ENCODE data around the gene CCDC40.

DNA sequence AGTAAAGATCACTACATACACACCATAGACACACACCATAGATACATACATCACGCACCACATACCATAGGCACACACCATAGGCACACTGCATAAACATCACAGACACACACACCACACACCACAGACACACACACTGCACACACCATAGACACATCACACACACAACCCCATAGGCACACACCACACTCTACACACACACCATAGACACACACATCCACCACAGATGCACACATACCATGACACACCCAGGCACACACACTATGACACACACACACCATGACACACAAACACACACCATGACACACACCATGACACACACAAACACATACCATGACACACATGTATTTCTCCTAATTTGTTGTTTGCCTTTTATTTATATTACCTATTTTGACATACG lies 14.8 kb upstream of the CCDC40 start:
- TF ChIP-seq, protein P1, sequence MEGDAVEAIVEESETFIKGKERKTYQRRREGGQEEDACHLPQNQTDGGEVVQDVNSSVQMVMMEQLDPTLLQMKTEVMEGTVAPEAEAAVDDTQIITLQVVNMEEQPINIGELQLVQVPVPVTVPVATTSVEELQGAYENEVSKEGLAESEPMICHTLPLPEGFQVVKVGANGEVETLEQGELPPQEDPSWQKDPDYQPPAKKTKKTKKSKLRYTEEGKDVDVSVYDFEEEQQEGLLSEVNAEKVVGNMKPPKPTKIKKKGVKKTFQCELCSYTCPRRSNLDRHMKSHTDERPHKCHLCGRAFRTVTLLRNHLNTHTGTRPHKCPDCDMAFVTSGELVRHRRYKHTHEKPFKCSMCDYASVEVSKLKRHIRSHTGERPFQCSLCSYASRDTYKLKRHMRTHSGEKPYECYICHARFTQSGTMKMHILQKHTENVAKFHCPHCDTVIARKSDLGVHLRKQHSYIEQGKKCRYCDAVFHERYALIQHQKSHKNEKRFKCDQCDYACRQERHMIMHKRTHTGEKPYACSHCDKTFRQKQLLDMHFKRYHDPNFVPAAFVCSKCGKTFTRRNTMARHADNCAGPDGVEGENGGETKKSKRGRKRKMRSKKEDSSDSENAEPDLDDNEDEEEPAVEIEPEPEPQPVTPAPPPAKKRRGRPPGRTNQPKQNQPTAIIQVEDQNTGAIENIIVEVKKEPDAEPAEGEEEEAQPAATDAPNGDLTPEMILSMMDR (IDR thresholded peaks at IDR 0.05): no peak
- no peak for TF ChIP-seq POLR2A (IDR thresholded peaks at IDR 0.05)
- no peak for TF ChIP-seq POLR2AphosphoS5 (IDR thresholded peaks at IDR 0.05)
